DND-41 (cell line): ENCODE results near the gene DTNB.

ENCODE experiments used
- EZH2 ChIP-seq: IDR thresholded peaks from 3 replicates; pipeline ENCODE4 v1.6.1; 2012; ENCODE audit warnings: borderline replicate concordance, low read depth, mild to moderate bottlenecking, moderate library complexity, low read length, inconsistent platforms; ENCODE audit not compliant: severe bottlenecking
- TF ChIP-seq, protein P1 (sequence below): IDR thresholded peaks from 2 replicates; pipeline ENCODE4 v1.5.1; 2012; ENCODE audit warnings: borderline replicate concordance, low read length, moderate library complexity, mild to moderate bottlenecking; ENCODE audit not compliant: poor library complexity, severe bottlenecking; ENCODE audit errors: extremely low read depth

- TF ChIP-seq, protein P1, sequence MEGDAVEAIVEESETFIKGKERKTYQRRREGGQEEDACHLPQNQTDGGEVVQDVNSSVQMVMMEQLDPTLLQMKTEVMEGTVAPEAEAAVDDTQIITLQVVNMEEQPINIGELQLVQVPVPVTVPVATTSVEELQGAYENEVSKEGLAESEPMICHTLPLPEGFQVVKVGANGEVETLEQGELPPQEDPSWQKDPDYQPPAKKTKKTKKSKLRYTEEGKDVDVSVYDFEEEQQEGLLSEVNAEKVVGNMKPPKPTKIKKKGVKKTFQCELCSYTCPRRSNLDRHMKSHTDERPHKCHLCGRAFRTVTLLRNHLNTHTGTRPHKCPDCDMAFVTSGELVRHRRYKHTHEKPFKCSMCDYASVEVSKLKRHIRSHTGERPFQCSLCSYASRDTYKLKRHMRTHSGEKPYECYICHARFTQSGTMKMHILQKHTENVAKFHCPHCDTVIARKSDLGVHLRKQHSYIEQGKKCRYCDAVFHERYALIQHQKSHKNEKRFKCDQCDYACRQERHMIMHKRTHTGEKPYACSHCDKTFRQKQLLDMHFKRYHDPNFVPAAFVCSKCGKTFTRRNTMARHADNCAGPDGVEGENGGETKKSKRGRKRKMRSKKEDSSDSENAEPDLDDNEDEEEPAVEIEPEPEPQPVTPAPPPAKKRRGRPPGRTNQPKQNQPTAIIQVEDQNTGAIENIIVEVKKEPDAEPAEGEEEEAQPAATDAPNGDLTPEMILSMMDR: no peak
- no peak for TF ChIP-seq EZH2
Measured at GRCh38 chr2:25372405-25373268, 300.7 kb downstream of the DTNB start.
